Suprapubic skin (tissue), 4 donors: Measurements from ENCODE around the gene MTA1.

Experiments used
- CTCF ChIP-seq, 2 donors: fragments of 200-600 bp in 1 of 2; fragments of 450-650 bp in 1 of 2; sonication (generic) in 1 of 2; IDR thresholded peaks; one replicate each; pipeline ENCODE4 v1.5.1; 2016 to 2019; ENCODE audit warnings: antibody characterized with exemption in 2 of 2, mild to moderate bottlenecking in 1 of 2, moderate library complexity in 1 of 2
- POLR2A ChIP-seq, 2 donors: fragments of 450-650 bp; IDR thresholded peaks; one replicate each; pipeline ENCODE4 v1.6.1; 2017; ENCODE audit warnings: antibody characterized with exemption in 2 of 2, mild to moderate bottlenecking in 2 of 2, moderate library complexity in 2 of 2
- POLR2AphosphoS5 ChIP-seq, 3 donors: sonication (generic); formaldehyde crosslinking; IDR thresholded peaks; one replicate each; pipeline ENCODE4 v1.6.1; 2017; ENCODE audit warnings: antibody characterized with exemption in 3 of 3

- TF ChIP-seq CTCF (IDR thresholded peaks at IDR 0.05) (no peak), POLR2A (IDR thresholded peaks at IDR 0.05) (no peak), POLR2AphosphoS5 (IDR thresholded peaks at IDR 0.05) (no peak)
These were observed 59.0 kb downstream of the MTA1 start for GRCh38 chr14:105478398-105479251.
